ENCODE data around the gene ROPN1B. TPM values are rescaled to one million over a fixed set of nuclear protein-coding genes. Genes with fewer than 3 reads are reported as not detected.
A peak's percentile ranks its signal among the peaks of the same experiment; 100 is the strongest.
"Not testable (repeated sequence)": the region's sequence is repeated elsewhere in the genome, so short reads cannot be mapped to it uniquely, and the experiment has no call there.

Gene ROPN1B
- total RNA-seq, 2 donors from 2014 or later = not detected

DNA sequence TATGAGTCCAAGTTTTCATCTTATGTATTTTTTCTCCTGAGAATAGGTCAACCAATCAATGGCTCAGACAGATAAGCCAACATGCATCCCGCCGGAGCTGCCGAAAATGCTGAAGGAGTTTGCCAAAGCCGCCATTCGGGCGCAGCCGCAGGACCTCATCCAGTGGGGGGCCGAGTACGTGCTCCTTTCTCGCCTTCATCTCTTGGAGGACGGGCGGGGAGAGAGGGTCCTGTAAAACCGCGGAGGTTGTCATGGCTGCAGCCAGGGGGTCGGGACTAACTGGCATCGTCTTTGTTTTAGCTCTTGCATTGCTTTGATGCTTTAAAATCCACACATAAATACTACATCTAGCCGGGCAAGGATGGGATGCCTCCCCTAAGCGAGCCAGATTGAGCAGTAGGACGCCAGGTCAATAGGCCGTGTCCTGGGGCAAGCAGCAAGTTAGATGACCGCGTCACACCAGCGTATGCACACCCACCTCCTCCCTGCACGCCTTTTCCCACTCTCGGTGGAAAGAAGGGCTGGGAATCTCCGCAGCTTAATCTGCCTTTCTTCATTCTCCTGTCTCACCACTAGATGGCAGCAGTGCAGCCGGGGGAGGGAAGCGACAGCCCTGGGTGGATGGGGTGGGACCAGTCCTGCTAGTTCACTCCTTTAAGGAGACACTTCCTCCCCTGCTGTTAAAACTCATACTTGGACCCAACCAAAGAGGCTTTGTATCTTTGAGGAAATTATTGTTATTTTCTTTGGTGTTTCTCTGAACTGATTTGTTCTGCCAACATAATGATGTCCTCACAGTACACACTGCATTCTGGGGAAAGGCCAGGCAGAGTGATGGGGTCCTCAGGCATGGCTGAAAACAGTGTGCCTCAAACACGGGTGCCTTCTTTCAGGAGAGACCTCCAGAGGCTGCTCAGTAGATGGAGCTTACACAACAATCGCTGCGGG is 3.3 kb downstream of the ROPN1B start:
- peak overlapping the region in 1 of 2 donors; percentile 28 for H3K27ac ChIP-seq
- peak overlapping the region; percentile 67 for H3K4me3 ChIP-seq

DNA sequence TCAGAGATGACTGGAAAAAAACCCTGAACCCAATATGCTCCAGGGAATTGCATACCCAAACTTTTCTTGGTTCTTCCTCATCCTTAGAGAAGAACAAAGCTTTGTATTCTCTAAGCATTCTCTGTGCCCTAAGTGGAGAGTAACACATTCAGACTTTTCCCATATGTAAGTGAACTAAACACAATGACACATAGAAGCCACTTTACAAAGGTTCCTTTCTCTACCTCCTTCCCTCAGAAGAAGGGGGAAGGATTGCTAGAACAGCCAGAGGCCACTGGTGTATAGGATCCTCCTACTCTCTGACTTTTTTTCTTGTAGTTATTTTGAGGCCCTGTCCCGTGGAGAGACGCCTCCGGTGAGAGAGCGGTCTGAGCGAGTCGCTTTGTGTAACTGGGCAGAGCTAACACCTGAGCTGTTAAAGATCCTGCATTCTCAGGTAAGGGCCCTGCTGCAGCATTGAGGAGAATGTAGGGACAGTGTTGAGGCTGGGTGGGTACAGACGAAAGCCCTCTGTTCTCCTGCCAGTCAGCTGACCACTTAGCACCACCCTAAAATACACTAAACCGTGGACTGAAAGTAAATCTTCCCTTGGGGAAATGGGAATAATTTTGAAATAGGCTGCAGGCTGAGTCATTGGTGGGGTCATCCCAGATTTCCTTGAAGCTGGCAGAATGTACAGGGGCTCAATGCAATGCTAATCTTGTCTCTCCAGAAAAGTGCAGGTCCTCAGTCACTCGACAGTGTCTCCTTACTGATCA is 6.4 kb downstream of the ROPN1B start:
- H3K4me3 ChIP-seq; H3K27ac ChIP-seq; ATAC-seq (ENCODE audit: insufficient number of reproducible peaks, low FRiP score, low read depth): not testable (repeated sequence)

More for the DNA sequence above, 3.3 kb downstream of the ROPN1B start:
- TF ChIP-seq, protein P1, sequence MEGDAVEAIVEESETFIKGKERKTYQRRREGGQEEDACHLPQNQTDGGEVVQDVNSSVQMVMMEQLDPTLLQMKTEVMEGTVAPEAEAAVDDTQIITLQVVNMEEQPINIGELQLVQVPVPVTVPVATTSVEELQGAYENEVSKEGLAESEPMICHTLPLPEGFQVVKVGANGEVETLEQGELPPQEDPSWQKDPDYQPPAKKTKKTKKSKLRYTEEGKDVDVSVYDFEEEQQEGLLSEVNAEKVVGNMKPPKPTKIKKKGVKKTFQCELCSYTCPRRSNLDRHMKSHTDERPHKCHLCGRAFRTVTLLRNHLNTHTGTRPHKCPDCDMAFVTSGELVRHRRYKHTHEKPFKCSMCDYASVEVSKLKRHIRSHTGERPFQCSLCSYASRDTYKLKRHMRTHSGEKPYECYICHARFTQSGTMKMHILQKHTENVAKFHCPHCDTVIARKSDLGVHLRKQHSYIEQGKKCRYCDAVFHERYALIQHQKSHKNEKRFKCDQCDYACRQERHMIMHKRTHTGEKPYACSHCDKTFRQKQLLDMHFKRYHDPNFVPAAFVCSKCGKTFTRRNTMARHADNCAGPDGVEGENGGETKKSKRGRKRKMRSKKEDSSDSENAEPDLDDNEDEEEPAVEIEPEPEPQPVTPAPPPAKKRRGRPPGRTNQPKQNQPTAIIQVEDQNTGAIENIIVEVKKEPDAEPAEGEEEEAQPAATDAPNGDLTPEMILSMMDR (IDR thresholded peaks at IDR 0.05) = peak; percentile 84
- not testable (repeated sequence) for H3K27me3 ChIP-seq (replicated peaks; ENCODE audit: insufficient read depth); H3K4me1 ChIP-seq (ENCODE audit: control insufficient read depth in 1 of 2, low read depth in 2 of 2); H3K9me3 ChIP-seq; H3K36me3 ChIP-seq; DNase-seq (ENCODE audit: low spot score)
- ATAC-seq (ENCODE audit: insufficient number of reproducible peaks, low FRiP score, low read depth) = peak; percentile 42

DNA sequence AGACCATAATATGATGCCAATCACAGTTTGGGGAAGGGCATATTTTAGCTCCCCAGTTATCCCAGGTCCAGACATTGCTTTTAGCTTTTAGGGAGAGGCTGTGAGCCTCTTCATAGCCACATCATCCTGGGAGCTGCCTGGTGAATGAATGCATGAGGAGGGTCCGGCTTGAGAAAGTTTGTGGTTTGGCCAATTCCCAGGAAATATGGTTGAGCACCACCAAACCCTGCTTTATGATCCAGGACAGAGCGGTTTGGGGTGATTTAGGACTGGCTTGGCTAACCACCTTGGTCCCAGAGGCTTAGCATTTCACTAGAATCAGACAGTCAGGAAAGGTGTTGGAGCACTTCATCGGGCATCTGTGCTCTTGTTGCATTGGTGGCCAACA is 7.0 kb downstream of the ROPN1B start:
- H3K4me3 ChIP-seq = not testable (repeated sequence)

More for the DNA sequence above, 6.4 kb downstream of the ROPN1B start:
- H3K36me3 ChIP-seq; H3K9me3 ChIP-seq; DNase-seq (ENCODE audit: low spot score); H3K27me3 ChIP-seq (replicated peaks; ENCODE audit: insufficient read depth): not testable (repeated sequence)
- H3K4me1 ChIP-seq (ENCODE audit: control insufficient read depth in 1 of 2, low read depth in 2 of 2) = peaks cover 0 to 13% of the 10 kb centered on the region in 2 donors

DNA sequence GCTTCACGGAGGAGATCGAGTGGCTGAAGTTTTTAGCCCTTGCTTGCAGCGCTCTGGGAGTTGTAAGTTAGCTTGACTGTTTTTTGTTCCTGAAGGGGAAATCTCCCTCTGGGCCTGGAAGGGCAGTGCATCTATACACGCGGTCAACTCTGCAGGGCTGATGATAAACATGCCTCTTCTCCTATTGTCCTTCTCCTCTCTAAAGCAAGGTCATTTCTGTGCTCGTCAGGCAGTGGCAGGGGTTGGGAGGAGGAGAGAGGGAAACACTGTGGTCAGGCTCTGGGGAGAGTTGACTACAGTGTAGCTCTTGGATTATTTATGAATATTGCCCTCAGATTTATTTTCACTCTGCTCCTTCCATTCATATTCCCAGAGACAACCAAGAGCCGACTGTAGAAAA is 8.1 kb downstream of the ROPN1B start:
- not testable (repeated sequence) for H3K9me3 ChIP-seq; H3K27ac ChIP-seq; H3K27me3 ChIP-seq (replicated peaks; ENCODE audit: insufficient read depth); H3K4me3 ChIP-seq; H3K4me1 ChIP-seq (ENCODE audit: control insufficient read depth in 1 of 2, low read depth in 2 of 2); H3K36me3 ChIP-seq; ATAC-seq (ENCODE audit: insufficient number of reproducible peaks, low FRiP score, low read depth); DNase-seq (ENCODE audit: low spot score)

More for the DNA sequence above, 7.0 kb downstream of the ROPN1B start:
- not testable (repeated sequence) for DNase-seq (ENCODE audit: low spot score); H3K27ac ChIP-seq; H3K9me3 ChIP-seq; ATAC-seq (ENCODE audit: insufficient number of reproducible peaks, low FRiP score, low read depth); H3K36me3 ChIP-seq; H3K27me3 ChIP-seq (replicated peaks; ENCODE audit: insufficient read depth)
- peaks cover 0 to 13% of the 10 kb centered on the region in 2 donors for H3K4me1 ChIP-seq (ENCODE audit: control insufficient read depth in 1 of 2, low read depth in 2 of 2)

DNA sequence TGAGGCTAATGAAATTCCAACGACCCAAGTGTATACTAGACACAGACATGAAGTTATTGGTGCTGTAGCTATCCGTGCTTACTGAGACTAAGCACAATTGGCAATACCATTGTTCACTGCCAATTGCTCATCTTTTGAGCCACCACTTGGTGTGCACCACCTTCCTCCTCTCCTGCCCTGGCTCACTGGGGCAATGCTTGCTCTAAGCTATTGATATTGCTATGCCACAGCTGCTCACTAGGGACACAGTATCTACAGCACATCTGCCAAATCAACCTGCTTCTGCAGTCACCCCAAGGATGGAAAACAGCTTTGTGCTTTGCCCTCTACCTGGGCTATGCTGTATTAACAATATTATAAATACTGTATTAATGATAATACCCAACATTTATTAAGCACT is 16.0 kb downstream of the ROPN1B start:
- not testable (repeated sequence) for H3K4me3 ChIP-seq; ATAC-seq (ENCODE audit: insufficient number of reproducible peaks, low FRiP score, low read depth); H3K4me1 ChIP-seq (ENCODE audit: control insufficient read depth in 1 of 2, low read depth in 2 of 2); DNase-seq (ENCODE audit: low spot score); H3K27ac ChIP-seq; H3K27me3 ChIP-seq (replicated peaks; ENCODE audit: insufficient read depth); H3K36me3 ChIP-seq; H3K9me3 ChIP-seq

DNA sequence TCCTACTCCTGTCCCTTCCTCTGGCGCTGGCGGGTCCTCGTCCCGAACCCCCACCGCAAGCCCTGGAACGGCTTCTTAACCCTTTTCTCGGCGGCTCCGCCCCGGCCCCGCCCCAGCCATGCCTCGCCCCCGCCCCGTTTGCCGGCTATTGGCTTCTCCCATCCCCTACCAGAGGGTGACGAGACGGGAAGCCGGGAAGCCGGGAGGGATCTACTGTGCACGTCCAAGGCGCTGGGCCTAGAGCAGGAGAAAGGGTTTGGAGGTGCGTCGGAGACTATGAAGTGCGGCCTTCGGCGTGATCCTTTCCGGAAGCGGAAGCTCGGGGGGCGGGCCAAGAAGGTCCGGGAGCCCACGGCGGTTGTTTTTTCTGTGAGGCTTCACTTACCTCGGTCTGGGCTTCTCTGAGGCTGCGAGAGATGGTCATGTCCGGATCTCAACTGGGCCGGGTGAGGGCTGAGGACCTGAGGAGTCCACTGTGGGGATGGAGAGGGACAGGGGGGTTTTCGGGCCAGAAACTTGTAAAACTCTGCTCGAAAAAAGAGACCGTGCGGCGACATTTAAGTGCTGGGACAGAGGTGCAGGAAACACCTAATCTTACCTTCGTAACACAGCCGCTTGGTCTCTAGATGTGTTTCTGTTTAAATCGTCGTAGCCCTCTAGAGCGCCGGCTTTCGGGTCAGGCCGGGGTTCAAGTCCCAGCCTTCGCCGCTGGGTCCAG is 21.4 kb downstream of the ROPN1B start:
- Histone ChIP-seq H3K9me3 (no peaks in the 10 kb centered on the region), H3K27me3 (replicated peaks; ENCODE audit: insufficient read depth) (no peaks in the 10 kb centered on the region), H3K4me1 (ENCODE audit: control insufficient read depth in 1 of 2, low read depth in 2 of 2) (peaks cover 0 to 11% of the 10 kb centered on the region in 2 donors), H3K36me3 (no peaks in the 10 kb centered on the region), H3K4me3 (peak overlapping the region; percentile 71), H3K27ac (peak overlapping the region; percentile 63)
- TF ChIP-seq, protein P1 (IDR thresholded peaks at IDR 0.05) = no peak
- DNase-seq (ENCODE audit: low spot score) = peak; percentile 76
- ATAC-seq (ENCODE audit: insufficient number of reproducible peaks, low FRiP score, low read depth) = peak; percentile 79

DNA sequence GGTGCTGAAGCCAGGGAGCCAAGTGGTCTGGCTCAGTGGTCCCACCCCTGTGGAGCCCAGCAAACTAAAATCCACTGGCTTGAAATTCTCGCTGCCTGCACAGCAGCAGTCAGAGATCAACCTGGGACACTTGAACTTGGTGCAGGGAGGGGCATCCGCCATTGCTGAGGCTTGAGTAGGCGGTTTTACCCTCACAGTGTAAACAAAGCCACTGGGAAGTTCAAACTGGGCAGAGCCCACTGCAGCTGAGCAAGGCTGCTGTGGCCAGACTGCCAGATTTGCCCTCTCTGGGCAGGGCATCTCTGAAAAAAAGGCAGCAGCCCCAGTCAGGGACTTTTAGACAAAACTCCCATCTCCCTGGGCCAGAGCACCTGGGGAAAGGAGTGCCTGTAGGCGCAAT is 27.8 kb downstream of the ROPN1B start:
- not testable (repeated sequence) for H3K4me1 ChIP-seq (ENCODE audit: control insufficient read depth in 1 of 2, low read depth in 2 of 2); H3K27ac ChIP-seq; DNase-seq (ENCODE audit: low spot score); H3K36me3 ChIP-seq; H3K9me3 ChIP-seq; ATAC-seq (ENCODE audit: insufficient number of reproducible peaks, low FRiP score, low read depth); H3K27me3 ChIP-seq (replicated peaks; ENCODE audit: insufficient read depth); H3K4me3 ChIP-seq
